OCI-LY7 (cell line): ENCODE data around the gene USP15. TPM values are rescaled to one million over a fixed set of nuclear protein-coding genes. Genes with fewer than 3 reads are reported as not detected.

ENCODE experiments used
- BruUV-seq: library from RNA; stranded (reverse); fragments of 400-500 nt; replicated peaks from 2 replicates; lab custom pipeline; 2021; lab: Mats Ljungman, UMichigan
- CTCF ChIA-PET: fragments of 300-600 bp; sonication (Branson Sonifier 250); formaldehyde crosslinking; loops from one replicate; lab custom pipeline; 2022; ENCODE audit warnings: antibody characterized with exemption; ENCODE audit not compliant: unreplicated experiment; lab: Charles Lee
- POLR2A ChIA-PET: fragments of 300-600 bp; sonication (Branson Sonifier 250); formaldehyde crosslinking; loops from one replicate; lab custom pipeline; 2022; ENCODE audit warnings: antibody characterized with exemption; lab: Charles Lee
- DNase-seq: peaks from one replicate; pipeline ENCODE4 v3.0.0-alpha.2; 2015; ENCODE audit warnings: low spot score
- H2AFZ ChIP-seq: fragments of 200-600 bp; sonication (generic), shearing (Covaris generic); 2 replicates; pipeline ENCODE4 v1.6.1; 2014; ENCODE audit warnings: mild to moderate bottlenecking, antibody characterized with exemption, low read length, moderate library complexity
- H3K27ac ChIP-seq: fragments of 200-600 bp; sonication (generic); 2 replicates; pipeline ENCODE4 v1.5.1; 2014; ENCODE audit warnings: mixed run types, low read depth, mild to moderate bottlenecking, moderate library complexity, low read length, inconsistent platforms; ENCODE audit not compliant: poor library complexity, severe bottlenecking
- H3K36me3 ChIP-seq: fragments of 200-600 bp; sonication (generic); 2 replicates; pipeline ENCODE4 v1.6.1; 2014; ENCODE audit warnings: mild to moderate bottlenecking, antibody characterized with exemption, low read length, moderate library complexity, mixed read lengths; ENCODE audit not compliant: insufficient read depth
- H3K4me1 ChIP-seq: fragments of 200-600 bp; sonication (generic); 2 replicates; pipeline ENCODE4 v1.5.1; 2014; ENCODE audit warnings: mild to moderate bottlenecking, low read length; ENCODE audit not compliant: insufficient read depth, poor library complexity, severe bottlenecking
- H3K4me2 ChIP-seq: fragments of 200-600 bp; sonication (generic); 2 replicates; pipeline ENCODE4 v1.6.1; 2014; ENCODE audit warnings: mild to moderate bottlenecking, low read length
- H3K4me3 ChIP-seq: fragments of 200-600 bp; sonication (generic); 2 replicates; pipeline ENCODE4 v1.5.1; 2014; ENCODE audit warnings: mild to moderate bottlenecking, low read depth, low read length; ENCODE audit not compliant: poor library complexity, severe bottlenecking
- H3K79me2 ChIP-seq: fragments of 200-600 bp; sonication (generic); 2 replicates; pipeline ENCODE4 v1.6.1; 2016; ENCODE audit warnings: low read depth, mild to moderate bottlenecking, low read length, moderate library complexity, mixed read lengths; ENCODE audit not compliant: insufficient read depth
- H3K9me2 ChIP-seq: fragments of 200-600 bp; sonication (generic); 2 replicates; pipeline ENCODE4 v1.6.1; 2016; ENCODE audit warnings: mild to moderate bottlenecking, low read length, mixed read lengths; ENCODE audit not compliant: insufficient read depth
- H3K9me3 ChIP-seq: fragments of 200-600 bp; sonication (generic); 2 replicates; pipeline ENCODE4 v1.6.1; 2014; ENCODE audit warnings: mild to moderate bottlenecking, mixed run types, low read length, mixed read lengths
- H4K20me1 ChIP-seq: fragments of 200-600 bp; sonication (generic); 2 replicates; pipeline ENCODE4 v1.6.1; 2014; ENCODE audit warnings: mild to moderate bottlenecking, antibody characterized with exemption, low read length, moderate library complexity, mixed read lengths; ENCODE audit not compliant: insufficient read depth
- EZH2phosphoT487 ChIP-seq: fragments of 200-600 bp; sonication (generic); IDR thresholded peaks from 2 replicates; pipeline ENCODE4 v1.6.1; 2018; ENCODE audit warnings: low read depth, borderline replicate concordance, mild to moderate bottlenecking, mixed run types, antibody characterized with exemption, low read length, moderate library complexity, mixed read lengths
- intact Hi-C: fragments of 100-400 bp; cut with micrococcal nuclease; formaldehyde crosslinking; loops from one replicate; pipeline ENCODE4 v1.10.0; 2022; ENCODE audit not compliant: unreplicated experiment
- total RNA-seq, 2 experiments: library from RNA; depleted of rRNA in 1 of 2; stranded (reverse); fragments of >200 nt in 1 of 2; shearing (Covaris generic) in 1 of 2; gene quantifications; 2 replicates each; pipeline ENCODE4 v1.2.3, GENCODE V29; 2014 to 2022
- TF ChIP-seq, protein P1 (sequence below): fragments of 200-600 bp; sonication (generic); conservative IDR thresholded peaks from 2 replicates; pipeline ENCODE4 v1.5.1; 2014; ENCODE audit warnings: mild to moderate bottlenecking, antibody characterized with exemption, low read length, moderate library complexity, mixed read lengths

Gene USP15
- total RNA-seq, 2 experiments from 2014 or later = 43.3 to 62.8 TPM

DNA sequence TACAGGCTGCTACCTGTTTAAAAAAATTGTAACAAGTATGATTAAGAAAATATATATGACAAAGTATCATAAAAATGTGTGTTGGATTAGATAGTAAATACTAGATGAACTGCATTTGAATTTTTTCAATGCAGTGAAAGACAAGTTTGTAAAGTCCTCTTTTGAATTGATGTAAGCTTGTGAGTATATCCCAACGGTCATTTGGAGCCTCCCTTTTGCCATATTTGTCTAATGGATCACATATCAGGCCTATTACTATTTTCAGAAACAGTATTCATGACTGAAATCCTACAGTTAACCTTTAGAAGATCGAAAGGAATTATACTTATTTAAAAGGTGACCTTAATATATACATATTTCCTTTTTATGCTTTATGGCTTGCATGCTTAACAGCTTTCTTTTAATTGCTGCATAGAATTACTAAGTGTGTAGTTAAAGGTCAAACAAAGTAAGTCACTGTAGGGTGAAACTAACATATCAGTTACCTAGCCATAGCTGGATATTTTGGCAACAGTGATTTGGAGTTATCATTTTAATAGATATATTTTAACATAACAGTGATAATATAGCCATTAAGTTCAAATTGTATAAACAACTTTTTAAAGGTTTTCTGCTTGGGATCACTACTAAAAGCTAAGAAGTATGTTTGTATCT, 53.6 kb downstream of the USP15 start:
- H3K27ac ChIP-seq = no peak overlapping the region
- no peak overlapping the region for H3K4me3 ChIP-seq
- TF ChIP-seq EZH2phosphoT487 = no peak
- TF ChIP-seq, protein P1, sequence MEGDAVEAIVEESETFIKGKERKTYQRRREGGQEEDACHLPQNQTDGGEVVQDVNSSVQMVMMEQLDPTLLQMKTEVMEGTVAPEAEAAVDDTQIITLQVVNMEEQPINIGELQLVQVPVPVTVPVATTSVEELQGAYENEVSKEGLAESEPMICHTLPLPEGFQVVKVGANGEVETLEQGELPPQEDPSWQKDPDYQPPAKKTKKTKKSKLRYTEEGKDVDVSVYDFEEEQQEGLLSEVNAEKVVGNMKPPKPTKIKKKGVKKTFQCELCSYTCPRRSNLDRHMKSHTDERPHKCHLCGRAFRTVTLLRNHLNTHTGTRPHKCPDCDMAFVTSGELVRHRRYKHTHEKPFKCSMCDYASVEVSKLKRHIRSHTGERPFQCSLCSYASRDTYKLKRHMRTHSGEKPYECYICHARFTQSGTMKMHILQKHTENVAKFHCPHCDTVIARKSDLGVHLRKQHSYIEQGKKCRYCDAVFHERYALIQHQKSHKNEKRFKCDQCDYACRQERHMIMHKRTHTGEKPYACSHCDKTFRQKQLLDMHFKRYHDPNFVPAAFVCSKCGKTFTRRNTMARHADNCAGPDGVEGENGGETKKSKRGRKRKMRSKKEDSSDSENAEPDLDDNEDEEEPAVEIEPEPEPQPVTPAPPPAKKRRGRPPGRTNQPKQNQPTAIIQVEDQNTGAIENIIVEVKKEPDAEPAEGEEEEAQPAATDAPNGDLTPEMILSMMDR = no peak
- no peaks in the 10 kb centered on the region for H3K9me2 ChIP-seq
- intact Hi-C loops = no loop called here
- H3K9me3 ChIP-seq = no peaks in the 10 kb centered on the region
- no peaks in the 10 kb centered on the region for H4K20me1 ChIP-seq
- H2AFZ ChIP-seq = no peak overlapping the region
- DNase-seq = no peak
- H3K4me1 ChIP-seq = no peaks in the 10 kb centered on the region
- ChIA-PET POLR2A (interaction anchor here (0.8 to 1.1 kb wide), 3 partner anchors 8 to 21 kb away, joined by 3 to 4 read pairs (median 3); no protein-coding TSS in a partner anchor), CTCF (no interaction called here)
- no peak overlapping the region for H3K4me2 ChIP-seq
- H3K79me2 ChIP-seq = peaks cover 13% of the 10 kb centered on the region; the same call in 1 of the 2 replicates
- H3K36me3 ChIP-seq = peaks cover 22% of the 10 kb centered on the region
- BruUV-seq = no TSS peak

GRCh38 chr12:62317017-62317416, 56.8 kb downstream of the USP15 start:
- no peak overlapping the region for H3K4me3 ChIP-seq
- no peaks in the 10 kb centered on the region for H3K4me1 ChIP-seq
- no peaks in the 10 kb centered on the region for H3K9me2 ChIP-seq
- no peak for DNase-seq
- peaks cover 40% of the 10 kb centered on the region for H3K36me3 ChIP-seq
- ChIA-PET CTCF (no interaction called here), POLR2A (interaction anchor here (0.6 to 1.6 kb wide), 9 partner anchors 9 to 952 kb away, joined by 3 to 4 read pairs (median 3); no protein-coding TSS in a partner anchor)
- BruUV-seq = no TSS peak
- H2AFZ ChIP-seq = no peak overlapping the region
- H4K20me1 ChIP-seq = no peaks in the 10 kb centered on the region
- TF ChIP-seq, protein P1 = no peak
- TF ChIP-seq EZH2phosphoT487 = no peak
- H3K4me2 ChIP-seq = no peak overlapping the region
- H3K27ac ChIP-seq = no peak overlapping the region
- peaks cover 11% of the 10 kb centered on the region; the same call in 1 of the 2 replicates for H3K79me2 ChIP-seq
- intact Hi-C loops = no loop called here
- H3K9me3 ChIP-seq = no peaks in the 10 kb centered on the region

DNA sequence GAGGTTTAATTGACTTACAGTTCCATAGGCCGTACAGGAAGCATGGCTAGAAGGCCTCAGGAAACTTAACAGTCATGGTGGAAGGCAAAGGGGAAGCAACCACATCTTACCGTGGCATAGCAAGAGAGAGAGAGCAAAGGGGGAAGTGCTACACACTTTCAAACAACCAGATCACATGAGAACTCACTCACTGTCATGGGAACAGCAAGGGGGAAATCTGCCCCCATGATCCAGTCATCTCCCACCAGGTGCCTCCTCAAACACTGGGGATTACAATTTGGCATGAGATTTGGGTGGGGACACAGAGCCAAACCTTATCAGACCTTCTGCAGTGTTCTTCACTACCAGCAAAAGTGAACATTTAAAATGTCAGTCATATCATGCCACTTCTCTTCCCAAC, 58.9 kb downstream of the USP15 start:
- intact Hi-C loops = no loop called here
- no peak overlapping the region for H3K4me3 ChIP-seq
- no peaks in the 10 kb centered on the region for H3K4me1 ChIP-seq
- CTCF ChIA-PET = no interaction called here
- no peaks in the 10 kb centered on the region for H3K9me2 ChIP-seq
- no TSS peak for BruUV-seq
- peaks cover 60% of the 10 kb centered on the region for H3K36me3 ChIP-seq
- H3K9me3 ChIP-seq = no peaks in the 10 kb centered on the region
- DNase-seq = no peak
- no peak overlapping the region for H3K4me2 ChIP-seq
- POLR2A ChIA-PET = interaction anchor here (0.6 kb wide), 1 partner anchor 18 kb away, joined by 3 read pairs; no protein-coding TSS in a partner anchor
- no peak overlapping the region for H2AFZ ChIP-seq
- H4K20me1 ChIP-seq = no peaks in the 10 kb centered on the region
- TF ChIP-seq EZH2phosphoT487 = no peak
- TF ChIP-seq, protein P1 = no peak
- peaks cover 6% of the 10 kb centered on the region; the same call in 1 of the 2 replicates for H3K79me2 ChIP-seq
- no peak overlapping the region for H3K27ac ChIP-seq
